BE2C (cell line): ENCODE data around the gene CHL1.

Experiments used
- DNase-seq: peaks from one replicate; pipeline ENCODE4 v3.0.0-alpha.2; 2020
- H3K27me3 ChIP-seq: fragments of 250-450 bp; sonication (Bioruptor Pico); 2 replicates; pipeline ENCODE4 v1.5.1; 2020; ENCODE audit warnings: mild to moderate bottlenecking
- H3K36me3 ChIP-seq: fragments of 250-450 bp; sonication (Bioruptor Pico); 2 replicates; pipeline ENCODE4 v1.5.1; 2020; ENCODE audit warnings: mild to moderate bottlenecking
- H3K4me1 ChIP-seq: fragments of 250-450 bp; sonication (Bioruptor Pico); 2 replicates; pipeline ENCODE4 v1.5.1; 2020
- H3K4me3 ChIP-seq: 2 replicates; pipeline ENCODE4 v1.5.1; 2011; ENCODE audit warnings: low read depth, low read length
- H3K9me3 ChIP-seq: fragments of 250-450 bp; sonication (Bioruptor Pico); 2 replicates; pipeline ENCODE4 v1.5.1; 2020
- TF ChIP-seq, protein P1 (sequence below): IDR thresholded peaks from 2 replicates; pipeline ENCODE4 v1.5.1; 2012; ENCODE audit warnings: mild to moderate bottlenecking, low read depth, low read length

CHL1 gene

DNA sequence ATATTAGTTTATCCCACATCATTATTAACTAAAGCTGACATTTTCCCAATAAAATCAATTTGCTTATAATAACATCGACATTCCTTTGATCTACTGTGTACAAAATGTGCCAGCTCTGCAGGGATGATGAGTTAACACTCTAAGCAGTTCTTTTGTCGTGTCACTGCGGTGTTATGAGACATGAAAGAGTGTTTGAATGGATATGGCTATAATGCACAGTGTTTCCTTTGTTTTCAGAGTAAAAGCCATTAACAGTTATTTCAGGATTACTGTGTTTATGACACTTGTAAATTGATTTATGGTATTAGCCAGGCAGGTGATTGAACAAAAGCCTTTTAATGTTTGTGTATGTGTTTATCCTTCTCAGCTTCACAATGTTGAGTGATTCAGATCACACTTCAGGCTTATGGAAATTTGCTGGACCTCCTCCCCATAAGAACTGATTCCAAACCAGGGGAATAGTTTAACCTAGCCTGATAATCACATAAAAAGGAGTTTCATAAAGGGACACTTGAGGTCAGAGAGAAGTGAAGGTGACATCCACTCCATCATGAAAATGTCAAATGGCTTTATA is 115.7 kb downstream of the CHL1 start:
- TF ChIP-seq, protein P1, sequence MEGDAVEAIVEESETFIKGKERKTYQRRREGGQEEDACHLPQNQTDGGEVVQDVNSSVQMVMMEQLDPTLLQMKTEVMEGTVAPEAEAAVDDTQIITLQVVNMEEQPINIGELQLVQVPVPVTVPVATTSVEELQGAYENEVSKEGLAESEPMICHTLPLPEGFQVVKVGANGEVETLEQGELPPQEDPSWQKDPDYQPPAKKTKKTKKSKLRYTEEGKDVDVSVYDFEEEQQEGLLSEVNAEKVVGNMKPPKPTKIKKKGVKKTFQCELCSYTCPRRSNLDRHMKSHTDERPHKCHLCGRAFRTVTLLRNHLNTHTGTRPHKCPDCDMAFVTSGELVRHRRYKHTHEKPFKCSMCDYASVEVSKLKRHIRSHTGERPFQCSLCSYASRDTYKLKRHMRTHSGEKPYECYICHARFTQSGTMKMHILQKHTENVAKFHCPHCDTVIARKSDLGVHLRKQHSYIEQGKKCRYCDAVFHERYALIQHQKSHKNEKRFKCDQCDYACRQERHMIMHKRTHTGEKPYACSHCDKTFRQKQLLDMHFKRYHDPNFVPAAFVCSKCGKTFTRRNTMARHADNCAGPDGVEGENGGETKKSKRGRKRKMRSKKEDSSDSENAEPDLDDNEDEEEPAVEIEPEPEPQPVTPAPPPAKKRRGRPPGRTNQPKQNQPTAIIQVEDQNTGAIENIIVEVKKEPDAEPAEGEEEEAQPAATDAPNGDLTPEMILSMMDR: no peak
- no peaks in the 10 kb centered on the region for H3K36me3 ChIP-seq
- no peak for DNase-seq
- no peaks in the 10 kb centered on the region for H3K4me1 ChIP-seq
- no peaks in the 10 kb centered on the region for H3K9me3 ChIP-seq
- H3K27me3 ChIP-seq: no peaks in the 10 kb centered on the region
- no peak overlapping the region for H3K4me3 ChIP-seq

DNA sequence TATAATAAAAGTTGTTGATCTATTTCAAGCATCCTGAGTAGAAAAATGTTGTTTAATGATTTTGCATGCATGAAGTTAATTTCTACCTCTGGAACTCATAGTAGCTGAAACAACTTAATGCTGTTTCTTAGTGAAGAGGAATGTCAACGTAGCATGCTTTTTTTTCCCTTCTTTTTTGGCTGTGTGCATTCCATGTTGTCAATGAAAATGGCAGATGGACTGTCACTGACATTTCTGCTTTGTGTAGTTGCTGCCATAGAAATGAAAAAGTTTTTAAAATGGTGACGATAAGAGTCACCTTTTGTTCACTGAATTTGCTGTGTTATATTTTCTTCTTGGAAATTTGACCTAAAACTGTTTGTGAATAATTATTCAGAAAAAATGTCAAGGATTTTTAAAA is 116.3 kb downstream of the CHL1 start:
- H3K36me3 ChIP-seq: no peaks in the 10 kb centered on the region
- H3K9me3 ChIP-seq: no peaks in the 10 kb centered on the region
- TF ChIP-seq, protein P1: no peak
- no peak for DNase-seq
- no peak overlapping the region for H3K4me3 ChIP-seq
- H3K27me3 ChIP-seq: no peaks in the 10 kb centered on the region
- H3K4me1 ChIP-seq: no peaks in the 10 kb centered on the region

DNA sequence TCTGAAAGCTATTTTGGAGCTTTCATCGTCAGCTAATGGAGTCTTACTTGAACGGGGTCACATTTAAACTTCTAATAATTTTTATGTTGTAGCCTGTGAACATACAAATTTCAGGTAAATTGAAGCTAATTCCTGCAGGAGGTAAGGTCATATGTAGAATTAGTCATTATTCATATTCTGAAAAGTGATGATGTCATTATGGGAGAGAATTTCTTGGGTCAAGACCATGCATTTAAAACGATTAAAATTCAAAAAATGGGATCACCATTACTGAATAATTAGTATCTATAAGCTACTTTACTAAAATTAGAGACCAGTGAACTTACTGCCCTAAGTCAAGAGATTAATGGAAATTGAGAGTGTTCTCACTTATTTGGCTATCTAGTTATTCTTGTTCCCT is 120.4 kb downstream of the CHL1 start:
- TF ChIP-seq, protein P1: no peak
- H3K27me3 ChIP-seq: no peaks in the 10 kb centered on the region
- H3K9me3 ChIP-seq: no peaks in the 10 kb centered on the region

DNA sequence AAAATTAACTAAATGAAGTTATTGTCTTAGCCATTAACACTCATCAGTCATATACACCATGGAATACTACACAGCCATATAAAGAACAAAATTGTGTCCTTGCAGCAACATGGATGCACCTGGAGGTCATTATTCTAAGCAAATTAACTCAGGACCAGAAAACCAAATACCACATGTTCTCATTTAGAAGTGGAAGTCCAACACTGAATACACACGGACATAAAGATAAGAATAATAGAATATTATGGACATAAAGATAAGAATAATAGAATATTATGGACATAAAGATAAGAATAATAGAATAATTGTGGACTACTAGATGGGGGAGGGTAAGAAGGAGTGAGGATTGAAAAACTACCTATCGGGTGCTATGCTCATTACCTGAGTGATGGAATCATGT is 122.3 kb downstream of the CHL1 start:
- no peaks in the 10 kb centered on the region for H3K36me3 ChIP-seq
- no peak for DNase-seq
- TF ChIP-seq, protein P1: no peak
- no peaks in the 10 kb centered on the region for H3K4me1 ChIP-seq
- H3K27me3 ChIP-seq: no peaks in the 10 kb centered on the region
- H3K9me3 ChIP-seq: no peaks in the 10 kb centered on the region
- H3K4me3 ChIP-seq: no peak overlapping the region

More for the DNA sequence above, 120.4 kb downstream of the CHL1 start:
- no peak for DNase-seq
- Histone ChIP-seq H3K4me1 (no peaks in the 10 kb centered on the region), H3K36me3 (no peaks in the 10 kb centered on the region), H3K4me3 (no peak overlapping the region)

DNA sequence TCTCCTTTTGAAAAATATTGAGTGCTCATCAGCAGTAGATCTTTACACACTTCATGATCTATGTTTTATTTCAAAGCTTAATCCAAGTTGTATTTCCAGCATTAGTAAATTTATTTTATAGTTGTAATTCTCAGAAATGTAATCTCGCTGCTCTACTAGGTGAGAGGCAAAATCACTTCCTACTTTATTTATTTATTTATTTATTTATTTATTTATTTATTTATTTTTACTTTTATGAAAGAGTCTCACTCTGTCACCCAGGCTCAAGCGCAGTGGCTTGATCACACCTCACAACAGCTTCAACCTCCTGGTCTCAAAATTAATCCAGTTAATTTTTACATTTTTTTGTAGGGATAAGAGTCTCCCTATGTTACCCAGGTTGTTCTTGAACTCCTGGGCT is 127.9 kb downstream of the CHL1 start:
- Histone ChIP-seq H3K4me1 (no peaks in the 10 kb centered on the region), H3K27me3 (no peaks in the 10 kb centered on the region), H3K9me3 (no peaks in the 10 kb centered on the region), H3K36me3 (no peaks in the 10 kb centered on the region), H3K4me3 (no peak overlapping the region)
- TF ChIP-seq, protein P1: no peak
- no peak for DNase-seq

- Histone ChIP-seq H3K36me3 (no peaks in the 10 kb centered on the region), H3K4me3 (no peak overlapping the region), H3K4me1 (no peaks in the 10 kb centered on the region), H3K27me3 (no peaks in the 10 kb centered on the region), H3K9me3 (no peaks in the 10 kb centered on the region)
- TF ChIP-seq, protein P1: no peak
- DNase-seq: no peak
Measured at GRCh38 chr3:325495-325894, 128.9 kb downstream of the CHL1 start.
